Measurements from ENCODE around the gene PGP. TPM values are rescaled to one million over a fixed set of nuclear protein-coding genes. Genes with fewer than 3 reads are reported as not detected.

Gene PGP
- 20.3 and 21.9 TPM in 2 replicates for total RNA-seq

DNA sequence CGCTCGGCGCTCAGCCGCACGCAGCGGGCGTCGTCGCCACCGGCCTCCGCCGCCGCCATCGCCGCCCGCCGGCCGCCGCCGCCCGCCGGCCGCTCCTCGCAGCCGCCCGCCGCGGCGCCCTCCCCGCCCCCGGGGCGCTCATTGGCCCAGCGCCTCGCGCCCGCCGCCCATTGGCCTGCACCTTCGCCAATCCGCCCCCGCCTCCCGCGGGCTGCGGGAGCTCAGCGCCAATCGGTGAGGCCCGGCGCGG, at the start of gene PGP:
Gene PGP (minus strand): TSS at position 122 of the 250 bp plus-strand sequence. CDS start 63 bp downstream, at position 59.

DNA sequence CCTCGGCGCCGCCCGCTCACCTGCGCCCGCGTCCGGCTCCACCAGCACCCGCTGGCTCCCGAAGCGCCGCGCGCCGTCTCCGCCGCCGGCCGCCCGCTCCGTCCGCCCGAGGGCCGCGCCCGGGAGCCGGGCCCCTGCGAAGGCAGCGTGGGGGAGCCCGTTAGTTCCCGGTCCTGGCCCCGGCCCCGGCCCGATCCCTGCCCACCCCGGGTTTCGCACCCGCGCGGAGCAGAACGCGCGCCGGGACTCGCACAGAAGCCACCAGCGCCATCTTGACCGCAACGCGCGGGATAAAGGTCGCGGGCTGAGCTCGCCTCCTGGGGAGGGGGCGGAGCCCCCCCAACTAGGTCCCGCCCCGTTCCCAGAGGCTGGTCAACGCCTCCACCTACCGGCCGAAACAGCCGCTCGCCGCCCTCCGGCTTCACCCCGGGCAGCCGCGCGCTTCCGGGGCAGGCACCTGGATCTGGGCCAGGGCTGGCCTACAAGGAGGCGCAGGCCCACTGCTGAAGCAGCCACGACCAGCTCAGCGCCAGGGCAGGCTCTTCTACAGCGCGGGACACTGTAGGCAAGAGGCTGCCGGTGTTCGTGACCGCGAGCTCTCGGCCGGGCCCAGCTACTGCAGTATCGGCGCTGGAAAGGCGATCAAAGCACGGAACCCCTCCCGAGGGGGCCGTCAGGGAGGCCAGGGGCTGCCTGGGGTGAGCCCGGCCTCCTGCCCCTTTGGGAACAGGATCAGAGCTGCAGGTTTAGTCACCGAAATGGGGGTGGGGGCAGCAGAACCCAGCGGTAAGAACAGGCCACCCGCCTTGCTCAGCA, 36.9 kb upstream of the PGP start, which contains the start of gene ECI1:
Gene ECI1 (minus strand): TSS at position 292 of the 816 bp plus-strand sequence. CDS start 21 bp downstream, at position 271.

GRCh38 chr16:2236337-2237101, 21.9 kb upstream of the PGP start, which contains the start of gene DNASE1L2:
DNASE1L2 (plus strand) TSS chr16:2236444; CDS start chr16:2236817, 373 bp downstream.

GRCh38 chr16:2223221-2223941, 8.7 kb upstream of the PGP start, which contains the start of gene E4F1:
E4F1 (plus strand) TSS chr16:2223591; CDS start chr16:2223614, 23 bp downstream.

GRCh38 chr16:2210386-2211365, 4.0 kb downstream of the PGP start, which contains the start of gene BRICD5:
BRICD5 (minus strand) TSS chr16:2210863; CDS start chr16:2210833, 30 bp downstream.

GRCh38 chr16:2205104-2205966, 9.3 kb downstream of the PGP start, which contains the start of gene MLST8:
MLST8 (plus strand) TSS chr16:2205454; CDS start chr16:2206086, 632 bp downstream.

GRCh38 chr16:2196162-2196980, 18.3 kb downstream of the PGP start, which contains the start of gene CASKIN1:
CASKIN1 (minus strand) TSS chr16:2196605; CDS start chr16:2196432, 173 bp downstream.

Other genes with a start within 250 kb of the PGP start
- gene RNF151, start 248.0 kb downstream of the PGP start, total RNA-seq = not detected in 2 replicates
- gene TBL3, start 242.8 kb downstream of the PGP start, total RNA-seq = 45.9 and 54.2 TPM in 2 replicates
- gene NOXO1, start 233.4 kb downstream of the PGP start, total RNA-seq = 0.33 TPM in 1 of 2 replicates, not detected in the other
- 11.9 and 15.7 TPM in 2 replicates for gene GFER, start 230.6 kb downstream of the PGP start, total RNA-seq
- gene SYNGR3, start 224.9 kb downstream of the PGP start, total RNA-seq = 1.9 and 6.9 TPM in 2 replicates
- gene ZNF598, start 205.0 kb downstream of the PGP start, total RNA-seq = 29.7 and 33.1 TPM in 2 replicates
- gene NPW, start 195.1 kb downstream of the PGP start, total RNA-seq = 0.98 and 1.1 TPM in 2 replicates
- gene NHERF2, start 187.9 kb downstream of the PGP start, total RNA-seq = 40.5 and 82.0 TPM in 2 replicates
- gene NTHL1, start 167.0 kb downstream of the PGP start, total RNA-seq = 17.9 and 28.1 TPM in 2 replicates
- gene TSC2, start 166.9 kb downstream of the PGP start, total RNA-seq = 67.1 and 86.9 TPM in 2 replicates
- gene PKD1, start 78.9 kb downstream of the PGP start, total RNA-seq = 64.7 and 80.0 TPM in 2 replicates
- 0.65 and 0.86 TPM in 2 replicates for gene RAB26, start 66.2 kb downstream of the PGP start, total RNA-seq
- 117 and 169 TPM in 2 replicates for gene TRAF7, start 59.1 kb downstream of the PGP start, total RNA-seq
- under 0.01 TPM in 2 replicates for gene CASKIN1, start 18.2 kb downstream of the PGP start, total RNA-seq
- gene MLST8, start 9.4 kb downstream of the PGP start, total RNA-seq = 36.4 and 40.5 TPM in 2 replicates
- gene BRICD5, start 4.0 kb downstream of the PGP start, total RNA-seq = 0.98 and 2.1 TPM in 2 replicates
- 31.4 and 35.3 TPM in 2 replicates for gene E4F1, start 8.8 kb upstream of the PGP start, total RNA-seq
- gene DNASE1L2, start 21.6 kb upstream of the PGP start, total RNA-seq = 0.65 and 0.67 TPM in 2 replicates
- gene ECI1, start 36.7 kb upstream of the PGP start, total RNA-seq = 20.8 and 28.4 TPM in 2 replicates
- 144 and 178 TPM in 2 replicates for gene RNPS1, start 53.3 kb upstream of the PGP start, total RNA-seq
- gene ABCA3, start 125.9 kb upstream of the PGP start, total RNA-seq = 33.9 and 35.9 TPM in 2 replicates
- gene CCNF, start 214.6 kb upstream of the PGP start, total RNA-seq = 25.2 and 44.2 TPM in 2 replicates
- gene TEDC2, start 245.3 kb upstream of the PGP start, total RNA-seq = 9.2 and 10.1 TPM in 2 replicates